ENCODE data around the gene CHI3L1. TPM values are rescaled to one million over a fixed set of nuclear protein-coding genes. Genes with fewer than 3 reads are reported as not detected.

CHI3L1 gene
- total RNA-seq, 1 experiment from 2014 or later: not detected

DNA sequence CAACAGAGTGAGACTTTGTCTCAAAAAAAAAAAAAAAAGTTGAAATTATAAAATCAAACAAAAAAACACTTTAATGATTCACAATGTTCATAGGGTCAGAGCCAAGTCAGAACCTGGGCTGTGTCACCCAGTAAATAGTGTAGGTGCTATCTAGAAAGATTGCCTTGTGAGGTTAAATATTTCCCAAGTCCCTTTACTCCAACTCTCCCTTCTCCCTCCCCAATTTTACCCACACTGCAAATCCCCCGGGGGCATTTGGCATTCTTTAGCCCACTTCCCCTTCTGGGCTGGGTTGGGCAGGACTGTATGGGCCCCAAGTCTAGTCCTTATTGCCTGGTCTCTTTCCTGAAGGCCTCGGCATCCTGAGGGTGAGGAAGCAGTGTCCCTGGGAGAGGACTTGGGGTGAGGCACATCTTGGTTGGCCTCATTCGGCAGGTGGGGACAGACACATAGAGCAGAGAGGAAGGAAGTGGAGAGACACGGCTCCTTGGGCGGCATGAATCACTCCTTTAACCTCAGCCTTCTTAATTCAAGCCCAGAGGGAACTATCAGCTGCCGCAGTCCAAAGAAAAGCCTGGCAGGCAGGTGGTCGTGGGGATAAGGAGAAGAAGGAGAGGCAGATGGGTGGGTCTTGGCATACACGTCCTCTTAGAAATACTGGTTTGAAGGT is 50.7 kb downstream of the CHI3L1 start:
- CTCF ChIA-PET: no interaction called here
- Histone ChIP-seq H3K36me3 (ENCODE audit: insufficient read depth, low read length, poor library complexity, severe bottlenecking) (no peaks in the 10 kb centered on the region), H3K4me3 (ENCODE audit: low read depth, low read length, poor library complexity, severe bottlenecking) (no peak overlapping the region), H3K27ac (ENCODE audit: low read depth, low read length, poor library complexity, severe bottlenecking) (no peak overlapping the region), H3K27me3 (replicated peaks; ENCODE audit: insufficient read depth, low read depth, low read length, poor library complexity) (no peaks in the 10 kb centered on the region), H3K9me3 (ENCODE audit: low read depth, low read length, poor library complexity, severe bottlenecking) (no peaks in the 10 kb centered on the region), H3K4me1 (ENCODE audit: insufficient read depth, low read length, poor library complexity, severe bottlenecking) (no peaks in the 10 kb centered on the region)
- no peak for DNase-seq (ENCODE audit: low spot score)
- POLR2A ChIA-PET (ENCODE audit: low non-redundant PET): no interaction called here
- intact Hi-C loops (cut with micrococcal nuclease; ENCODE audit: unreplicated experiment): no loop called here
- BruUV-seq (replicated peaks): no TSS peak
- no peak for TF ChIP-seq EZH2 (IDR thresholded peaks at IDR 0.05; ENCODE audit: borderline replicate concordance, low read depth, low read length, poor library complexity, severe bottlenecking)
- TF ChIP-seq, protein P1, sequence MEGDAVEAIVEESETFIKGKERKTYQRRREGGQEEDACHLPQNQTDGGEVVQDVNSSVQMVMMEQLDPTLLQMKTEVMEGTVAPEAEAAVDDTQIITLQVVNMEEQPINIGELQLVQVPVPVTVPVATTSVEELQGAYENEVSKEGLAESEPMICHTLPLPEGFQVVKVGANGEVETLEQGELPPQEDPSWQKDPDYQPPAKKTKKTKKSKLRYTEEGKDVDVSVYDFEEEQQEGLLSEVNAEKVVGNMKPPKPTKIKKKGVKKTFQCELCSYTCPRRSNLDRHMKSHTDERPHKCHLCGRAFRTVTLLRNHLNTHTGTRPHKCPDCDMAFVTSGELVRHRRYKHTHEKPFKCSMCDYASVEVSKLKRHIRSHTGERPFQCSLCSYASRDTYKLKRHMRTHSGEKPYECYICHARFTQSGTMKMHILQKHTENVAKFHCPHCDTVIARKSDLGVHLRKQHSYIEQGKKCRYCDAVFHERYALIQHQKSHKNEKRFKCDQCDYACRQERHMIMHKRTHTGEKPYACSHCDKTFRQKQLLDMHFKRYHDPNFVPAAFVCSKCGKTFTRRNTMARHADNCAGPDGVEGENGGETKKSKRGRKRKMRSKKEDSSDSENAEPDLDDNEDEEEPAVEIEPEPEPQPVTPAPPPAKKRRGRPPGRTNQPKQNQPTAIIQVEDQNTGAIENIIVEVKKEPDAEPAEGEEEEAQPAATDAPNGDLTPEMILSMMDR (conservative IDR thresholded peaks at IDR 0.05; ENCODE audit: low read depth, low read length): no peak

DNA sequence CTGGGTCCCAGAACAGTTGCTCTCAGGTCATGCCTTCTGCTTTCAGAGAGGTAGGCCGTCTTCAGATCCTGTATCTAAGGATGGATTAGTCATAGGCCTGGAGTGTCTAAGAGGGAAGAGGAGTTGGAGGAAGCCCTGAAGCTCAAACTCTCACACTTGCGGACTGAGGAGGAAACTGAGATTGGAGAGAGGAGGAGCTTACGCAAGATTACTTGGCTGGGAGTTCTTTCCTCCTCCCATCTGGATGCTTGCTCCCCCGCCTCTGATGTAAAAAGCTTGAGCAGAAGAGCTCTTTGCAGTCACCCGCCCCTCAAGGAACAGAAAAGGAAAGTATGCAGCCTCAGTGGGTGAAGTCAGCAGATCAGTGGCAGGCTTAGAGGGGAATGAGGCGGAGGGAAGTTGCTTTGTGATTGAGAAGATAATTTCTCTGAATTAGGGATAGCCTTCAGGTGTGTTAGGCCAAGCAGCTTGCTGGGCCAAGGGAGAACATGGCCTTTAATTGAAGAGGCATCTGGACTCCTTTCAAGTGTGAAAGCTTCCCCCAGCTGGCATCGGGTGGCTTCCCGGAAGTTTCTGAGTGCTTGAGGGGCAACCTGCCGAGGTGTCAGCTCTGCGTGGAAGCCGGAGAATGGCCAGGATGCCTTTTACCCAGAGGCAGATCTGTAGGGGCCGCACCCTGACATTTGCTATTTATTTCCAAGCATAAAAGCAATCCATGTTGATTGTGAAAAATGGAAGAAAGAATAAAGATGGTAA is 52.4 kb downstream of the CHI3L1 start:
- Histone ChIP-seq H3K9me3 (ENCODE audit: low read depth, low read length, poor library complexity, severe bottlenecking) (no peaks in the 10 kb centered on the region), H3K27ac (ENCODE audit: low read depth, low read length, poor library complexity, severe bottlenecking) (no peak overlapping the region), H3K27me3 (replicated peaks; ENCODE audit: insufficient read depth, low read depth, low read length, poor library complexity) (no peaks in the 10 kb centered on the region), H3K4me1 (ENCODE audit: insufficient read depth, low read length, poor library complexity, severe bottlenecking) (no peaks in the 10 kb centered on the region), H3K4me3 (ENCODE audit: low read depth, low read length, poor library complexity, severe bottlenecking) (no peak overlapping the region), H3K36me3 (ENCODE audit: insufficient read depth, low read length, poor library complexity, severe bottlenecking) (no peaks in the 10 kb centered on the region)
- intact Hi-C loops (cut with micrococcal nuclease; ENCODE audit: unreplicated experiment): no loop called here
- ChIA-PET POLR2A (ENCODE audit: low non-redundant PET) (no interaction called here), CTCF (no interaction called here)
- no peak for DNase-seq (ENCODE audit: low spot score)
- no peak for TF ChIP-seq EZH2 (IDR thresholded peaks at IDR 0.05; ENCODE audit: borderline replicate concordance, low read depth, low read length, poor library complexity, severe bottlenecking)
- TF ChIP-seq, protein P1 (conservative IDR thresholded peaks at IDR 0.05; ENCODE audit: low read depth, low read length): no peak
- no TSS peak for BruUV-seq (replicated peaks)

DNA sequence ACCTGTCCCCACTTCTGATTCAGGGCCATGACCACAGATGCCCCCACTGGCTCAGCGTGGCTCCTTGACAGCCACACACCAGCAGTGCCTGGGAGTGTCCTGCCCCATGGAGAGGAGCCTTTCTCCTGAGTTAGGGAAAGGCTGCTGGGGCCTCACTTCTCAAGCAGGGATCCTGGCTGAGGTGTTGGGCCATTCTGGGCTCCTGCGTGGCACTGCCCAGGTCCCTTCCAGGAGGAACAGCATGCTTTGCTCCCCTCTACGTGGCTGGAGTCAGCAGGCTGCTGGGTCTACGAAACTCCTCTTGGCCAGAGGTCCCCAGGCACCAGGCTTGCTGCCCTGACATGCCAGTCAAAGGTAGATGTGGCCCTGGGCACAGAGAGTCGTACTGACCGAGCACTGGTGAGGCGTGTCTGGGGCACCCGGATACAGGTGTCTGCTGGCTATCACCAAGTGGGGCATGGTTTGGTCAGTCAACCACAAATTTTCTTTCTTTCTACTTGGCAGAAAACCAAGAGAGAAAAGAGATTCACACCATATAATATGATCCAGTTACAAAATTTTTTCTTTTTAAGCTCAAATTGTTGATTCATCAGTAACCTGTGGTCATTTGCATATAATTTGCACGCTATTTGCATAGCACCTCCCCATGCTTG is 54.8 kb downstream of the CHI3L1 start:
- DNase-seq (ENCODE audit: low spot score): no peak
- Histone ChIP-seq H3K27ac (ENCODE audit: low read depth, low read length, poor library complexity, severe bottlenecking) (no peak overlapping the region), H3K4me1 (ENCODE audit: insufficient read depth, low read length, poor library complexity, severe bottlenecking) (peaks cover 15% of the 10 kb centered on the region), H3K27me3 (replicated peaks; ENCODE audit: insufficient read depth, low read depth, low read length, poor library complexity) (peaks cover 21% of the 10 kb centered on the region), H3K4me3 (ENCODE audit: low read depth, low read length, poor library complexity, severe bottlenecking) (no peak overlapping the region), H3K9me3 (ENCODE audit: low read depth, low read length, poor library complexity, severe bottlenecking) (no peaks in the 10 kb centered on the region), H3K36me3 (ENCODE audit: insufficient read depth, low read length, poor library complexity, severe bottlenecking) (no peaks in the 10 kb centered on the region)
- ChIA-PET POLR2A (ENCODE audit: low non-redundant PET) (no interaction called here), CTCF (no interaction called here)
- BruUV-seq (replicated peaks): no TSS peak
- intact Hi-C loops (cut with micrococcal nuclease; ENCODE audit: unreplicated experiment): no loop called here
- TF ChIP-seq, protein P1 (conservative IDR thresholded peaks at IDR 0.05; ENCODE audit: low read depth, low read length): no peak
- no peak for TF ChIP-seq EZH2 (IDR thresholded peaks at IDR 0.05; ENCODE audit: borderline replicate concordance, low read depth, low read length, poor library complexity, severe bottlenecking)
